HS-27A (cell line): ENCODE results near the gene OR51S1.
"Not testable (repeated sequence)": the region's sequence is repeated elsewhere in the genome, so short reads cannot be mapped to it uniquely, and the experiment has no call there.

Experiments
- DNase-seq: peaks from one replicate; pipeline ENCODE4 v3.0.0-alpha.2; 2012; ENCODE audit warnings: low read depth, missing footprints

The OR51S1 gene

GRCh38 chr11:4804280-4804679 lies 44.7 kb downstream of the OR51S1 start, which contains the start of gene OR52R1:
Gene OR52R1 (minus strand): TSS chr11:4804380. CDS start chr11:4804380, 0 bp downstream.
- no peak for DNase-seq

- not testable (repeated sequence) for DNase-seq
Measured at GRCh38 chr11:4801316-4801715, 47.7 kb downstream of the OR51S1 start.

- DNase-seq: no peak
Measured at GRCh38 chr11:4798427-4799183, 50.4 kb downstream of the OR51S1 start.
